ENCODE measurements around the gene RLN1.

DNA sequence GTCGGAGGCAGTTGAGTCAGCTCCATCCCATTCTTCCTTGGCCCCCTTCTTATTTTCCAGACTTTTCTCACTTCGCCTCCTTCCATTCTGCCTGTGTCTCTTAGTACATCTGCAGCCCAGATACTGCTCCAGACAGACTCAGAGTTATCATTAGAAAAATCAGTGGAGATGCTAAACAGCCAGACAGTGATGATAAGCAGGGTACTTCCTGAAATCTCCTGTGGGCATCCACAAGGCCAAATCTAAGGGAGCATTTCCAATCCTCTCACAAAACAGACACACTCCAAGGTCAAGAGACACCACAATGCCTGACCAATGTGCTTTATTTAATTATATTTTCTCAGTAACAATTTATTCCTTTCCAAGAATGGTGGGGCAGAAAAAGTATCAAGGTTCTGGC, 14.5 kb upstream of the RLN1 start:
- TF ChIP-seq, protein P1, sequence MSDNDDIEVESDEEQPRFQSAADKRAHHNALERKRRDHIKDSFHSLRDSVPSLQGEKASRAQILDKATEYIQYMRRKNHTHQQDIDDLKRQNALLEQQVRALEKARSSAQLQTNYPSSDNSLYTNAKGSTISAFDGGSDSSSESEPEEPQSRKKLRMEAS (IDR thresholded peaks at IDR 0.05) = no peak
- TF ChIP-seq POLR2A (IDR thresholded peaks at IDR 0.05; ENCODE audit: low read length) (no peak), ESRRA (IDR thresholded peaks at IDR 0.05; ENCODE audit: borderline replicate concordance, low read length) (no peak), BHLHE40 (IDR thresholded peaks at IDR 0.05; ENCODE audit: low read depth, low read length) (no peak), EHMT2 (IDR thresholded peaks at IDR 0.05; ENCODE audit: low read depth) (no peak), ZC3H11A (IDR thresholded peaks at IDR 0.05) (no peak), HEYL (CRISPR knock-in tag; IDR thresholded peaks at IDR 0.05) (no peak), CBX2 (IDR thresholded peaks at IDR 0.05; ENCODE audit: borderline replicate concordance, low read depth) (no peak)
- TF ChIP-seq, protein P2, sequence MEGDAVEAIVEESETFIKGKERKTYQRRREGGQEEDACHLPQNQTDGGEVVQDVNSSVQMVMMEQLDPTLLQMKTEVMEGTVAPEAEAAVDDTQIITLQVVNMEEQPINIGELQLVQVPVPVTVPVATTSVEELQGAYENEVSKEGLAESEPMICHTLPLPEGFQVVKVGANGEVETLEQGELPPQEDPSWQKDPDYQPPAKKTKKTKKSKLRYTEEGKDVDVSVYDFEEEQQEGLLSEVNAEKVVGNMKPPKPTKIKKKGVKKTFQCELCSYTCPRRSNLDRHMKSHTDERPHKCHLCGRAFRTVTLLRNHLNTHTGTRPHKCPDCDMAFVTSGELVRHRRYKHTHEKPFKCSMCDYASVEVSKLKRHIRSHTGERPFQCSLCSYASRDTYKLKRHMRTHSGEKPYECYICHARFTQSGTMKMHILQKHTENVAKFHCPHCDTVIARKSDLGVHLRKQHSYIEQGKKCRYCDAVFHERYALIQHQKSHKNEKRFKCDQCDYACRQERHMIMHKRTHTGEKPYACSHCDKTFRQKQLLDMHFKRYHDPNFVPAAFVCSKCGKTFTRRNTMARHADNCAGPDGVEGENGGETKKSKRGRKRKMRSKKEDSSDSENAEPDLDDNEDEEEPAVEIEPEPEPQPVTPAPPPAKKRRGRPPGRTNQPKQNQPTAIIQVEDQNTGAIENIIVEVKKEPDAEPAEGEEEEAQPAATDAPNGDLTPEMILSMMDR (IDR thresholded peaks at IDR 0.05) = no peak
